Thyroid gland (tissue), 4 donors: ENCODE data around the gene KTI12.

ENCODE experiments used
- CTCF ChIP-seq, 6 experiments: fragments of 200-600 bp in 3 of 6; fragments of 450-650 bp in 3 of 6; sonication (generic) in 3 of 6; IDR thresholded peaks; one replicate each; pipeline ENCODE4 v1.5.1; 2016 to 2019; ENCODE audit warnings: antibody characterized with exemption in 6 of 6, mild to moderate bottlenecking in 2 of 6, inconsistent platforms in 1 of 6, moderate library complexity in 1 of 6
- POLR2A ChIP-seq, 2 donors: fragments of 450-650 bp; IDR thresholded peaks; one replicate each; pipeline ENCODE4 v1.6.1; 2017; ENCODE audit warnings: antibody characterized with exemption in 2 of 2, mild to moderate bottlenecking in 2 of 2, moderate library complexity in 1 of 2

- no peak for TF ChIP-seq CTCF (IDR thresholded peaks at IDR 0.05)
- TF ChIP-seq POLR2A (IDR thresholded peaks at IDR 0.05) = no peak
Measured at GRCh38 chr1:52008071-52008809, 25.4 kb downstream of the KTI12 start.
